ENCODE data around the gene MTUS2.

The MTUS2 gene

GRCh38 chr13:29548722-29549121, 728.6 kb downstream of the MTUS2 start:
- peak; percentile 43 to 53 for DNase-seq
- no peak for TF ChIP-seq GATA1 (IDR thresholded peaks at IDR 0.05; ENCODE audit: low read depth, low read length)
- TF ChIP-seq POLR2A (IDR thresholded peaks at IDR 0.05; ENCODE audit: low read length) = no peak

DNA sequence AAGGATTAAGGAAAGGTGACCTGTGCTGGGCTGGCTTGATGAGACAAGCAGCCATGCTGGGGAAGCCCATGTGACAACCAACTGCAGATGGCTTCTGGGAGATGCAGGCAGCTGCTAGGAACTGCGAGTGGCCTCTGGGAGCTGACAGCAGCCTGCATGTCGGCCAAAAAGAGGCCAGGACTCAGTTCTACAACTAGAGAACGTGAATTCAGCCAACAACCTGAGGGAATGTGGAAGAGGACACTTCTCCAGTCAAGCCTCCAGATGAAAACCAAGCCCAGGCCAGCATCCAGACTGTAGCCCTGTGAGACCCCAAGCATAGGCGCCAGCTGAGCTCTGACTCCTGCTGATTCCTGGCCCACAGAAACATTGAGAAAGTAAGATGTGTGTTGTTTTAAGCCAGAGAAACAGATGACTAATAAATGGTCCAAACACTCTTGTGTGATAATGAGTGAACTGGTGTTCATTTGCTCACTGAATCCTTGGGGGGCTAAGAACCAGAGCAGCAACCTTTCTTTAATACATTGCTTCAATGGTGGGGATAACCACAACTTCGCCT, 730.4 kb downstream of the MTUS2 start:
- TF ChIP-seq POLR2A (IDR thresholded peaks at IDR 0.05; ENCODE audit: low read length) (no peak), GATA1 (IDR thresholded peaks at IDR 0.05; ENCODE audit: low read depth, low read length) (no peak)
- DNase-seq = no peak

GRCh38 chr13:29551214-29551613, 731.1 kb downstream of the MTUS2 start:
- no peak for TF ChIP-seq POLR2A (IDR thresholded peaks at IDR 0.05; ENCODE audit: low read length)
- TF ChIP-seq GATA1 (IDR thresholded peaks at IDR 0.05; ENCODE audit: low read depth, low read length) = no peak
- DNase-seq = no peak

All from erythroblast (primary cell).